PC-3 (cell line): ENCODE data around the gene LIPJ. TPM values are rescaled to one million over a fixed set of nuclear protein-coding genes. Genes with fewer than 3 reads are reported as not detected.

Experiments used
- ATAC-seq: fragments of 200-7000 bp; cut with Tn5 transposase; 2 replicates; pipeline ENCODE4 v1.9.1; 2020; ENCODE audit warnings: mild to moderate bottlenecking, moderate library complexity
- BruUV-seq: library from RNA; stranded (reverse); fragments of 400-500 nt; replicated peaks from 2 replicates; lab custom pipeline; 2021; lab: Mats Ljungman, UMichigan
- CTCF ChIA-PET: fragments of 300-600 bp; sonication (Branson Sonifier 250); formaldehyde crosslinking; loops from one replicate; lab custom pipeline; 2022; ENCODE audit warnings: antibody characterized with exemption; lab: Charles Lee
- POLR2A ChIA-PET: fragments of 300-600 bp; sonication (Branson Sonifier 250); formaldehyde crosslinking; loops from one replicate; lab custom pipeline; 2022; ENCODE audit warnings: antibody characterized with exemption; ENCODE audit not compliant: unreplicated experiment; lab: Charles Lee
- DNase-seq: peaks from one replicate; pipeline ENCODE4 v3.0.0-alpha.2; 2015
- H2AFZ ChIP-seq: fragments of 300-600 bp; sonication (generic); 2 replicates; pipeline ENCODE4 v1.6.0; 2016; ENCODE audit warnings: antibody characterized with exemption, low read length
- H3F3A ChIP-seq: fragments of 300-600 bp; sonication (generic); one replicate; pipeline ENCODE4 v1.6.0; 2017; ENCODE audit warnings: antibody characterized with exemption, low read length, control low read depth, mild to moderate bottlenecking; ENCODE audit not compliant: unreplicated experiment
- H3K27ac ChIP-seq: fragments of 300-600 bp; sonication (generic); 2 replicates; pipeline ENCODE4 v1.5.1; 2016; ENCODE audit warnings: mild to moderate bottlenecking, low read length
- H3K27me3 ChIP-seq: fragments of 300-600 bp; sonication (generic); 2 replicates; pipeline ENCODE4 v1.6.1; 2016; ENCODE audit warnings: low read length, mixed read lengths
- H3K36me3 ChIP-seq: fragments of 300-600 bp; sonication (generic); 2 replicates; pipeline ENCODE4 v1.6.1; 2016; ENCODE audit warnings: low read depth, mixed run types, low read length, mixed read lengths
- H3K4me1 ChIP-seq: fragments of 300-600 bp; sonication (generic); 2 replicates; pipeline ENCODE4 v1.5.1; 2016; ENCODE audit warnings: low read length; ENCODE audit not compliant: insufficient read depth
- H3K4me2 ChIP-seq: fragments of 300-600 bp; sonication (generic); 2 replicates; pipeline ENCODE4 v1.6.0; 2016; ENCODE audit warnings: low read length
- H3K4me3 ChIP-seq: fragments of 300-600 bp; sonication (generic); 2 replicates; pipeline ENCODE4 v1.5.1; 2016; ENCODE audit warnings: mild to moderate bottlenecking, low read length, mixed read lengths
- H3K79me2 ChIP-seq: fragments of 300-600 bp; sonication (generic); 2 replicates; pipeline ENCODE4 v1.6.1; 2017; ENCODE audit warnings: low read length, mixed read lengths
- H3K9ac ChIP-seq: fragments of 300-600 bp; sonication (generic); 2 replicates; pipeline ENCODE4 v1.6.0; 2016; ENCODE audit warnings: mild to moderate bottlenecking, low read length
- H3K9me2 ChIP-seq: fragments of 300-600 bp; sonication (generic); replicated peaks from 2 replicates; pipeline ENCODE4 v1.6.1; 2016; ENCODE audit warnings: mixed run types, low read length, mixed read lengths
- H3K9me3 ChIP-seq: fragments of 300-600 bp; sonication (generic); 2 replicates; pipeline ENCODE4 v1.6.1; 2016; ENCODE audit warnings: low read length, mixed read lengths
- H4K20me1 ChIP-seq: fragments of 300-600 bp; sonication (generic); 2 replicates; pipeline ENCODE4 v1.6.1; 2016; ENCODE audit warnings: low read length, mixed read lengths
- CTCF ChIP-seq: fragments of 300-600 bp; sonication (generic); conservative IDR thresholded peaks from 2 replicates; pipeline ENCODE4 v1.5.1; 2017; ENCODE audit warnings: antibody characterized with exemption, low read depth, mild to moderate bottlenecking, low read length
- EZH2 ChIP-seq: fragments of 300-600 bp; sonication (generic); IDR thresholded peaks from one replicate; pipeline ENCODE4 v1.6.1; 2017; ENCODE audit warnings: antibody characterized with exemption, mild to moderate bottlenecking, low read length; ENCODE audit not compliant: unreplicated experiment
- EZH2phosphoT487 ChIP-seq: fragments of 300-600 bp; sonication (generic); IDR thresholded peaks from 2 replicates; pipeline ENCODE4 v1.6.1; 2018; ENCODE audit warnings: mild to moderate bottlenecking, antibody characterized with exemption, low read length, borderline replicate concordance
- intact Hi-C: fragments of 100-400 bp; cut with micrococcal nuclease; formaldehyde crosslinking; loops from 2 replicates; pipeline ENCODE4 v1.9.0; 2023
- total RNA-seq: library from RNA; depleted of rRNA; stranded (reverse); fragments of >200 nt; gene quantifications from 2 replicates; pipeline ENCODE4 v1.2.3, GENCODE V29; 2014

Gene LIPJ
- total RNA-seq, 1 experiment from 2014 or later: not detected

DNA sequence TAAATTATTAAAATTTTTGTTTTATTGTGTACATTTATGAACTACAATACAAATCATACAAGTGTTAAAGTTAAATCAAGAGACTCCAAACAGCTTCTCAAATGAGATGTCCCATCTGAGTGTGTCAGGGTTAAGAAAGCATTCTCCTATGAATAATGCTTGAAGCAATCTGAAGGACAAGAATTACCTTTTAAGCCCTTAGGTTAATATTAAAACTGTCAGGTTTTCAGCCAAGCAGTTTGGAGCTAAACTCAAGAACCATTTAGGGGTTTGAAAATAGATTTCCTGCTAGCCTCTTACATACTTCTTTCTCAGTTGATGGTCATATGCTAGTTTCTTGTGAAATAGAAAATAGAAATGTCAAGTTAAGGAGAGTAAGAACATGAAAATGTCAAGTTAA is 38.3 kb downstream of the LIPJ start:
- ChIA-PET POLR2A (no interaction called here), CTCF (no interaction called here)
- Histone ChIP-seq H3K79me2 (no peaks in the 10 kb centered on the region), H3K9me3 (no peaks in the 10 kb centered on the region), H3F3A (no peaks in the 10 kb centered on the region), H3K4me1 (no peaks in the 10 kb centered on the region), H4K20me1 (no peaks in the 10 kb centered on the region), H3K4me3 (no peak overlapping the region), H3K27me3 (no peaks in the 10 kb centered on the region), H3K4me2 (no peak overlapping the region), H3K9me2 (no peaks in the 10 kb centered on the region), H3K36me3 (no peaks in the 10 kb centered on the region), H2AFZ (no peak overlapping the region), H3K9ac (no peak overlapping the region), H3K27ac (no peak overlapping the region)
- BruUV-seq: no TSS peak
- ATAC-seq (no peak), DNase-seq (no peak)
- intact Hi-C loops: no loop called here
- TF ChIP-seq EZH2phosphoT487 (no peak), EZH2 (no peak), CTCF (no peak)

GRCh38 chr10:88640186-88640585 is 53.6 kb downstream of the LIPJ start:
- Histone ChIP-seq H3K27ac (no peak overlapping the region), H3K9me2 (no peaks in the 10 kb centered on the region), H3K36me3 (no peaks in the 10 kb centered on the region), H3K9ac (no peak overlapping the region), H3K4me2 (no peak overlapping the region), H4K20me1 (no peaks in the 10 kb centered on the region), H3F3A (no peaks in the 10 kb centered on the region), H3K9me3 (no peaks in the 10 kb centered on the region), H2AFZ (no peak overlapping the region), H3K4me1 (no peaks in the 10 kb centered on the region), H3K27me3 (no peaks in the 10 kb centered on the region), H3K4me3 (no peak overlapping the region), H3K79me2 (no peaks in the 10 kb centered on the region)
- ChIA-PET POLR2A (no interaction called here), CTCF (no interaction called here)
- ATAC-seq: no peak
- BruUV-seq: no TSS peak
- no peak for DNase-seq
- TF ChIP-seq EZH2phosphoT487 (no peak), CTCF (no peak), EZH2 (no peak)
- intact Hi-C loops: no loop called here

- no TSS peak for BruUV-seq
- no peak overlapping the region for H3K9ac ChIP-seq
- no peaks in the 10 kb centered on the region for H3K4me1 ChIP-seq
- H3K27me3 ChIP-seq: no peaks in the 10 kb centered on the region
- no peak overlapping the region for H3K27ac ChIP-seq
- no peak overlapping the region for H2AFZ ChIP-seq
- ATAC-seq (no peak), DNase-seq (no peak)
- TF ChIP-seq EZH2phosphoT487: no peak
- TF ChIP-seq EZH2: no peak
- no peak for TF ChIP-seq CTCF
- ChIA-PET CTCF (no interaction called here), POLR2A (no interaction called here)
- no peaks in the 10 kb centered on the region for H3K36me3 ChIP-seq
- H3K4me3 ChIP-seq: no peak overlapping the region
- no peaks in the 10 kb centered on the region for H3F3A ChIP-seq
- no peaks in the 10 kb centered on the region for H3K9me3 ChIP-seq
- no peaks in the 10 kb centered on the region for H3K79me2 ChIP-seq
- H4K20me1 ChIP-seq: no peaks in the 10 kb centered on the region
- intact Hi-C loops: no loop called here
- no peaks in the 10 kb centered on the region for H3K9me2 ChIP-seq
- no peak overlapping the region for H3K4me2 ChIP-seq
Measured at GRCh38 chr10:88642209-88642608, 55.6 kb downstream of the LIPJ start.
